Caki2 (cell line): ENCODE measurements around the gene FNBP1. TPM values are rescaled to one million over a fixed set of nuclear protein-coding genes. Genes with fewer than 3 reads are reported as not detected.
"Not testable (repeated sequence)": the region's sequence is repeated elsewhere in the genome, so short reads cannot be mapped to it uniquely, and the experiment has no call there.

Experiments used
- DNase-seq: peaks from one replicate; pipeline ENCODE4 v3.0.0-alpha.2; 2015; ENCODE audit warnings: low read depth
- in situ Hi-C: cut with HindIII; loops from 2 replicates; pipeline ENCODE4 v1.10.0; 2016; ENCODE audit warnings: low sequenced_read_pairs, low pct_unique_long_range_greater_than_20kb, mixed read lengths
- total RNA-seq: library from RNA; depleted of rRNA; stranded (reverse); fragments of >200 nt; shearing (Covaris generic); gene quantifications from 2 replicates; pipeline ENCODE4 v1.2.3, GENCODE V29; 2014; ENCODE audit warnings: low replicate concordance

The FNBP1 gene
- total RNA-seq, 1 experiment from 2014 or later, result 103 TPM

- DNase-seq, result peak; percentile 88
- in situ Hi-C loops, result no loop called here
These were observed 61.6 kb downstream of the FNBP1 start for GRCh38 chr9:129981180-129981907.

GRCh38 chr9:129980224-129980623 lies 62.8 kb downstream of the FNBP1 start:
- in situ Hi-C loops, DNase-seq: not testable (repeated sequence)

- in situ Hi-C loops, result no loop called here
- DNase-seq, result no peak
These were observed 63.8 kb downstream of the FNBP1 start for GRCh38 chr9:129979071-129979745.

GRCh38 chr9:129972816-129973215 lies 70.2 kb downstream of the FNBP1 start:
- in situ Hi-C loops, result no loop called here
- no peak for DNase-seq

GRCh38 chr9:129968690-129969485 lies 74.1 kb downstream of the FNBP1 start:
- DNase-seq, result peak; percentile 25
- in situ Hi-C loops, result no loop called here

GRCh38 chr9:129964901-129965734 lies 77.9 kb downstream of the FNBP1 start:
- DNase-seq, result no peak
- in situ Hi-C loops, result no loop called here

GRCh38 chr9:129962889-129963703 lies 79.9 kb downstream of the FNBP1 start:
- DNase-seq, result no peak
- in situ Hi-C loops, result no loop called here

- no peak for DNase-seq
These were observed 80.5 kb downstream of the FNBP1 start for GRCh38 chr9:129962451-129962864.

GRCh38 chr9:129958796-129959195 lies 84.2 kb downstream of the FNBP1 start:
- no peak for DNase-seq
- in situ Hi-C loops, result no loop called here

More at GRCh38 chr9:129962451-129962864, 80.5 kb downstream of the FNBP1 start:
- in situ Hi-C loops, result no loop called here

GRCh38 chr9:129954868-129955550 lies 88.0 kb downstream of the FNBP1 start:
- in situ Hi-C loops, result no loop called here
- peak; percentile 33 for DNase-seq

GRCh38 chr9:129953736-129954135 lies 89.3 kb downstream of the FNBP1 start:
- no peak for DNase-seq
- in situ Hi-C loops, result no loop called here

- in situ Hi-C loops, result no loop called here
- DNase-seq, result no peak
These were observed 90.7 kb downstream of the FNBP1 start for GRCh38 chr9:129952337-129952736.

GRCh38 chr9:129949821-129950220 lies 93.2 kb downstream of the FNBP1 start:
- in situ Hi-C loops, result no loop called here
- no peak for DNase-seq

- DNase-seq, in situ Hi-C loops: not testable (repeated sequence)
These were observed 94.4 kb downstream of the FNBP1 start for GRCh38 chr9:129948626-129949025.

- in situ Hi-C loops, result no loop called here
- DNase-seq, result no peak
These were observed 96.6 kb downstream of the FNBP1 start for GRCh38 chr9:129946246-129946995.

- in situ Hi-C loops, result no loop called here
- no peak for DNase-seq
These were observed 97.7 kb downstream of the FNBP1 start for GRCh38 chr9:129945314-129945713.
